Stomach (tissue), 9 donors: ENCODE results near the gene WDR5. TPM values are rescaled to one million over a fixed set of nuclear protein-coding genes. Genes with fewer than 3 reads are reported as not detected.

Experiments used
- DNase-seq, 2 donors: peaks; one replicate each; pipeline versions ENCODE4 v3.0.0 to v3.0.0-alpha.2; 2013 to 2019
- H3K27ac ChIP-seq, 5 donors: fragments of 200-600 bp in 4 of 5; sonication (generic) in 4 of 5; one replicate each; pipeline ENCODE4 v1.5.1; 2013 to 2019; ENCODE audit warnings: mild to moderate bottlenecking in 1 of 5, moderate library complexity in 1 of 5
- H3K27me3 ChIP-seq, 3 donors: fragments of 200-600 bp; sonication (generic); one replicate each; pipeline ENCODE4 v1.5.1; 2017 to 2019; ENCODE audit warnings: mixed run types in 1 of 3
- H3K36me3 ChIP-seq, 4 donors: fragments of 200-600 bp; sonication (generic); 1 replicate in 3 of 4; 2 replicates in 1 of 4; pipeline ENCODE4 v1.5.1; 2016 to 2019
- H3K4me1 ChIP-seq, 4 donors: fragments of 200-600 bp; sonication (generic); one replicate each; pipeline ENCODE4 v1.5.1; 2016 to 2019
- H3K4me3 ChIP-seq, 4 donors: fragments of 200-600 bp; sonication (generic) in 3 of 4; one replicate each; pipeline ENCODE4 v1.5.1; 2016 to 2019; ENCODE audit warnings: mild to moderate bottlenecking in 1 of 4
- H3K9me3 ChIP-seq, 4 donors: fragments of 200-600 bp; sonication (generic); one replicate each; pipeline ENCODE4 v1.5.1; 2016 to 2019
- EP300 ChIP-seq: sonication (generic); formaldehyde crosslinking; IDR thresholded peaks from one replicate; pipeline ENCODE4 v1.6.1; 2017; ENCODE audit warnings: antibody characterized with exemption
- POLR2A ChIP-seq, 4 donors: fragments of 450-650 bp; IDR thresholded peaks; one replicate each; pipeline ENCODE4 v1.6.1; 2016; ENCODE audit warnings: antibody characterized with exemption in 4 of 4, control low read depth in 2 of 4, mild to moderate bottlenecking in 1 of 4, moderate library complexity in 1 of 4
- POLR2AphosphoS5 ChIP-seq, 3 donors: sonication (generic); formaldehyde crosslinking; IDR thresholded peaks; one replicate each; pipeline ENCODE4 v1.6.1; 2016; ENCODE audit warnings: antibody characterized with exemption in 3 of 3
- WGBS, 5 donors: extraction: QIAGEN DNeasy Blood & Tissue Kit in 3 of 5; methylation state at CpG; one replicate each; pipeline versions ENCODE4 v1.1.5 to v1.1.7; 2013 to 2018; 5-methylcytosine and 5-hydroxymethylcytosine counted together
- intact Hi-C: fragments of 100-400 bp; cut with DNase I; formaldehyde crosslinking; loops from one replicate; pipeline ENCODE4 v1.15.1; 2023; ENCODE audit warnings: low total_unique reads
- polyA plus RNA-seq, 3 donors: library from polyadenylated mRNA; stranded (reverse); fragments of 200-250 nt; gene quantifications; one replicate each; pipeline ENCODE4 v1.2.3, GENCODE V29; 2013
- total RNA-seq, 5 donors: library from RNA; depleted of rRNA; stranded (reverse); fragments of >200 nt; gene quantifications; one replicate each; pipeline versions ENCODE4 v1.1.0 to v1.2.3, GENCODE V29; 2014 to 2016
- TF ChIP-seq, protein P1 (sequence below), 7 experiments: fragments of 450-650 bp in 4 of 7; fragments of 200-600 bp in 3 of 7; sonication (generic) in 3 of 7; IDR thresholded peaks; one replicate each; pipeline ENCODE4 v1.5.1; 2016 to 2019; ENCODE audit warnings: antibody characterized with exemption in 7 of 7, control low read depth in 2 of 7, mild to moderate bottlenecking in 1 of 7
- donor health status: healthy with polysubstance abuse.
- donor health status: Bipolar disorder and iron deficiency.
- donor health status: healthy.

WDR5 gene
- total and polyA plus RNA-seq, 8 donors: 2.3 to 22.3 (median 14.1) TPM

GRCh38 chr9:134152022-134152448 lies 16.2 kb downstream of the WDR5 start:
- WGBS, 5 donors: 86 to 92% (median 87%) methylated on average over 12 to 14 of the region's 14 CpGs
- TF ChIP-seq EP300 (no peak), POLR2A (IDR thresholded peaks at IDR 0.05) (no peak), POLR2AphosphoS5 (IDR thresholded peaks at IDR 0.05) (no peak)
- TF ChIP-seq, protein P1, sequence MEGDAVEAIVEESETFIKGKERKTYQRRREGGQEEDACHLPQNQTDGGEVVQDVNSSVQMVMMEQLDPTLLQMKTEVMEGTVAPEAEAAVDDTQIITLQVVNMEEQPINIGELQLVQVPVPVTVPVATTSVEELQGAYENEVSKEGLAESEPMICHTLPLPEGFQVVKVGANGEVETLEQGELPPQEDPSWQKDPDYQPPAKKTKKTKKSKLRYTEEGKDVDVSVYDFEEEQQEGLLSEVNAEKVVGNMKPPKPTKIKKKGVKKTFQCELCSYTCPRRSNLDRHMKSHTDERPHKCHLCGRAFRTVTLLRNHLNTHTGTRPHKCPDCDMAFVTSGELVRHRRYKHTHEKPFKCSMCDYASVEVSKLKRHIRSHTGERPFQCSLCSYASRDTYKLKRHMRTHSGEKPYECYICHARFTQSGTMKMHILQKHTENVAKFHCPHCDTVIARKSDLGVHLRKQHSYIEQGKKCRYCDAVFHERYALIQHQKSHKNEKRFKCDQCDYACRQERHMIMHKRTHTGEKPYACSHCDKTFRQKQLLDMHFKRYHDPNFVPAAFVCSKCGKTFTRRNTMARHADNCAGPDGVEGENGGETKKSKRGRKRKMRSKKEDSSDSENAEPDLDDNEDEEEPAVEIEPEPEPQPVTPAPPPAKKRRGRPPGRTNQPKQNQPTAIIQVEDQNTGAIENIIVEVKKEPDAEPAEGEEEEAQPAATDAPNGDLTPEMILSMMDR (IDR thresholded peaks at IDR 0.05): no peak
- H3K36me3 ChIP-seq: peaks cover 90 to 100% (median 100%) of the 10 kb centered on the region in 4 donors
- no peaks in the 10 kb centered on the region for H3K27me3 ChIP-seq
- intact Hi-C loops: no loop called here
- H3K27ac ChIP-seq: no peak overlapping the region
- H3K9me3 ChIP-seq: no peaks in the 10 kb centered on the region
- no peaks in the 10 kb centered on the region for H3K4me1 ChIP-seq
- H3K4me3 ChIP-seq: no peak overlapping the region
- DNase-seq: no peak

DNA sequence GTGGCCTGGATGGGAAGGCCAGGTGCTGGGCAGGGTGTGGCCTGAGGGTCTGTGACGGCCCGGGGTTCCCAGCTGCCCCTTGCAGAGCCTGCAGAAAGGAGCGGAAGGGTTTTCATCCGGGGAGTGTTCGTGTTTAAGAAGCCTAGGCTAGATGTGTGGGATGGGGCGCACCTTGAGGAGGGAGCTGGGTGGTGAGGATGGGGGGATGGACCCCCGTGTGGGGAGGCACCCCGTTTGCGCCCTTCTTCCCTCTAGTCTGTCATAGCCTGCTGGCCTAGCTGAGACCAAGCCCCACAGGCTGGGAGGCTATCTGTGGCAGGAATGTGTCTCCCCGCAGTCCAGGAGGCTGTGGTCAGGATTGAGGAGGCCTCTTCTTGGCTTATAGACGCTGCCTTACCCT lies 16.6 kb downstream of the WDR5 start:
- Histone ChIP-seq H3K9me3 (no peaks in the 10 kb centered on the region), H3K4me3 (no peak overlapping the region), H3K27ac (no peak overlapping the region), H3K27me3 (no peaks in the 10 kb centered on the region), H3K4me1 (no peaks in the 10 kb centered on the region), H3K36me3 (peaks cover 90 to 100% (median 100%) of the 10 kb centered on the region in 4 donors)
- 90 to 96% (median 93%) methylated on average over 11 of the region's 11 CpGs for WGBS, 5 donors
- intact Hi-C loops: no loop called here
- TF ChIP-seq EP300: no peak
- no peak for DNase-seq

- 90 to 98% (median 95%) methylated on average over 23 of the region's 23 CpGs for WGBS, 5 donors
- no peaks in the 10 kb centered on the region for H3K4me1 ChIP-seq
- H3K36me3 ChIP-seq: peaks cover 92 to 100% (median 100%) of the 10 kb centered on the region in 4 donors
- DNase-seq: no peak
- no peak overlapping the region for H3K27ac ChIP-seq
- TF ChIP-seq EP300: no peak
- TF ChIP-seq, protein P1 (IDR thresholded peaks at IDR 0.05): no peak
- TF ChIP-seq POLR2A (IDR thresholded peaks at IDR 0.05): no peak
- no peak for TF ChIP-seq POLR2AphosphoS5 (IDR thresholded peaks at IDR 0.05)
- no peaks in the 10 kb centered on the region for H3K9me3 ChIP-seq
- H3K4me3 ChIP-seq: no peak overlapping the region
- intact Hi-C loops: no loop called here
- no peaks in the 10 kb centered on the region for H3K27me3 ChIP-seq
These were observed 17.6 kb downstream of the WDR5 start for GRCh38 chr9:134153450-134153849.

DNA sequence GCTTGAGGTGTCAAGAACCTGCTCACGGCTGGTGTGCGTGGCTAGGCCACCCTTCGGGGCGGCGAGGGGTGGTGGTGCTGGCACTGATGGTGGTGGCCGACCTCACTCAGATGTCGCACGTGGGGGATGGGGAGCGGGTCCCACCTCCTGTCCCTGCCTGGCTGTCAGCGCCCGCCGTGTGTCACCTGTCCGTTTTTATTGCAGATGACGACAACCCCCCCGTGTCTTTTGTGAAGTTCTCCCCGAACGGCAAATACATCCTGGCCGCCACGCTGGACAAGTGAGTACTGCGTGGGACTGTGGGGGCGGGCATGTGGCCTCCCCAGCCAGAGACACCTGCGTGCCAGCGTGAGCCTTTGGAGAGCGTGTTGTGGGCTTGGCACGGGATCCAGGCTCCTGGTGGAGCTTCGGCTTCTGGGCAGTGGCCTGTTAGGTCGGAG lies 18.4 kb downstream of the WDR5 start:
- Histone ChIP-seq H3K4me3 (no peak overlapping the region), H3K36me3 (peaks cover 92 to 100% (median 100%) of the 10 kb centered on the region in 4 donors), H3K4me1 (no peaks in the 10 kb centered on the region), H3K27ac (no peak overlapping the region), H3K9me3 (no peaks in the 10 kb centered on the region), H3K27me3 (no peaks in the 10 kb centered on the region)
- TF ChIP-seq POLR2AphosphoS5 (IDR thresholded peaks at IDR 0.05): no peak
- TF ChIP-seq, protein P1 (IDR thresholded peaks at IDR 0.05): no peak
- TF ChIP-seq POLR2A (IDR thresholded peaks at IDR 0.05): no peak
- no peak for TF ChIP-seq EP300
- 94 to 97% (median 95%) methylated on average over 24 to 27 of the region's 27 CpGs for WGBS, 5 donors
- intact Hi-C loops: no loop called here
- DNase-seq: no peak

GRCh38 chr9:134155812-134156377 lies 20.0 kb downstream of the WDR5 start:
- 94 to 98% (median 95%) methylated on average over 13 to 20 of the region's 20 CpGs for WGBS, 5 donors
- Histone ChIP-seq H3K36me3 (peaks cover 76 to 94% (median 93%) of the 10 kb centered on the region in 4 donors), H3K4me3 (no peak overlapping the region), H3K27me3 (no peaks in the 10 kb centered on the region), H3K27ac (no peak overlapping the region), H3K4me1 (no peaks in the 10 kb centered on the region), H3K9me3 (no peaks in the 10 kb centered on the region)
- intact Hi-C loops: no loop called here
- no peak for DNase-seq
- TF ChIP-seq EP300 (no peak), POLR2A (IDR thresholded peaks at IDR 0.05) (no peak), POLR2AphosphoS5 (IDR thresholded peaks at IDR 0.05) (no peak)
- TF ChIP-seq, protein P1 (IDR thresholded peaks at IDR 0.05): no peak
